ENCODE results near the gene SLC28A3.

Gene SLC28A3

DNA sequence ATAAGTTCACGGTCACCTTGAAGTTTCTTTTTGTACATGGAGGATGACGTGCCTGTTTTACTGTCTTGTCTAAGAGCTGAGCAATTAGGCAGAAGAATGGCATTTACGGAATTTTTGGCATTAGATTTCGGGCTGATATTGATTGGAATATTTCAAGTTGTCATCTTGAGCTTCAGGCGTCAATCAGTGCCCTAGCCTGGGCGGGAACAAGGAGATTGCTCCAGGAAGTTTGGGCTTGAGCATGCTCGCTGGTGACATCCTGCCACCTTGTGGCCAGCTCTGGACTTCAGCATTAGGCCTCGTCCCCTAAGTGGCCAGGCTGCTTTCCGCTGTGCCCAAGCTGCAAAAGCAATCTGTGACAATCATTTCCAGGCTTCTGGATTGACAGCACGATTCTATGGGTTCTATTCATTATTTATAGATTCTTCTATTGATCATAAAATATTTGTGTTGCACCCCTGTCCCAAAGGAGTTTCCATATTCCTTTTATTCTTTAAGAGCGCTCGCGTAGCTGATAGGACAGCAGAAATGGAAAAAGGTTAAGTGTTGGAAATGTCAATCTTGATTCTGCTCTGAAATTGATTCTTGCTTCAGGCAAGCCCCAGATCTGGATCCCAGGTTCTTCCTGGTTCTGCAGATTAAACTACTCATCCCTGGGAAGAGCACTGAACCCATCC lies 79.3 kb downstream of the SLC28A3 start:
- no peak overlapping the region for H3K4me3 ChIP-seq
- H3K27ac ChIP-seq, result no peak overlapping the region

DNA sequence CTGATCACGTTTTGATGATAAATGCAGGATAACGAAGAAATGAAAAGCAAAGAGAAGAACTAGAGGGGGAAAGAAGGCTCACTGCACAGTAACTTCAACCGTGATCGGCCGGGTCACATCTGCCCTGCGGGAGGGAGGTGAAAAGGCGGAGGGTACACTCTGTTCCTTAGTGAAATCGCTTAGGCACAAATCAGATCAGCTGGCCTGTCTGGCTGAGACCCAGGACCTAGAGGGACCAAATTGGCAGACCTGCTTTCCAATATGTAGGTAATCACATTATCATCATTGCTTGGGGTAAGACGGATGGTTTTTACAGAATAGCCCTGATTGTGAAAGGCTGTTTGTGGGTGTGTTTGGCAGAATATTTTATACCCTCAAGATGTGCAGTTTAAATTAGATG lies 82.2 kb downstream of the SLC28A3 start:
- Histone ChIP-seq H3K27ac (no peak overlapping the region), H3K4me3 (no peak overlapping the region)

DNA sequence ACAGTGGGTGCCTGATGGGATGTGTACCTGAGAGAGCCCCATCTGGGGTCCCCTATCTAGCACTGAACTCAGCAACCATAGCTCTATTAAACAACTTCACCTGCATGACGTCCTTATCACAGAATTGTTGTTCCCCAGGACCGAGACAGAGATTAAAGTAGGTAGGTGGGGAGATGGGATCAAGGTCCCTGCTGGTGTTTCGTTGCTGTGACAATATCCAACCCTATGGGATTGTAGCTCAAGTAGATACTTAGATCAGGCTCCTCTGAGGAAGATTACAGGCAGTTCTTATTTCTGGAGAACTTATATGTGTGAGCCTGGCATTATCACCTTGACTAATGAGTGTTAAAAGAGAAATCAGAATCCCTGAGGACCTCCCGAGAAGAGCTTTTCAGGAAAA lies 84.9 kb downstream of the SLC28A3 start:
- H3K4me3 ChIP-seq, result no peak overlapping the region
- H3K27ac ChIP-seq, result no peak overlapping the region

DNA sequence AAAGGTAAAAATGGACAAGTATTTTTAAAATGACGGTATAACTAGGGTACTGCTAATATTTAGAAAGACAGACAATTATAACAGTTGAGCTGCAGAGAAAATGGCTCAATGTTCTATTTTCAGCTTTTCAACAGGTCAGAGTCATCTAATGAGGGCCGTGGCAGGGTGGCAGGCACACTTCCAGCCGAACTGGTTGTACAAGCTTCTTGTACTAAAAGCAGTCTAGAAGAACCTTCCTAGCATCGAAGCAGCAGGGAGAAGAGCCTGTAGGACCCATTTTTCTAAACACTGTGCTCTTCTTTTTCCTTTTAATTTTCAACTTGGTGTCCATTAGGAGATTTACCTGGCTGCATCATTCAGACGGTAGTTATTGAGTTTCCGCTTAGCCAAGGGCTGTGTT lies 85.6 kb downstream of the SLC28A3 start:
- Histone ChIP-seq H3K4me3 (no peak overlapping the region), H3K27ac (no peak overlapping the region)

DNA sequence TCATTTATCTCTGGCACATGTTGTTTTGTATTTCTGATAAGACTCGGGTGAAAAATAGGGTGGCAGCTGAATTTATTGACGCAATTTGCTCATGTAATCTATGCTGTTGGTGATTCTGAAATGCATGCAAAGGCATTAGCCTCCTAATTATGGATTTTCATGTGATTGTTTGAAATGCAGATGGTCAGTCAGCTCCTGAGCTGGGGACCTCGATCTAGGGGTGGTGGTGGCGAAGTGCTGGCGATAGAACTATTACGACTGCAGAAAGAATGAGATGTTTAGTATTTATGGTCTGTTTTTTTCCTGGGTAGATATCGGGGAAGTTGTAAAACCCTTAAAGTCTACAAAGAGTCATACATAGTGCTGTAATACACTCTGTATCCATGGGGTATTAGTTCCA lies 88.6 kb downstream of the SLC28A3 start:
- Histone ChIP-seq H3K27ac (no peak overlapping the region), H3K4me3 (no peak overlapping the region)

DNA sequence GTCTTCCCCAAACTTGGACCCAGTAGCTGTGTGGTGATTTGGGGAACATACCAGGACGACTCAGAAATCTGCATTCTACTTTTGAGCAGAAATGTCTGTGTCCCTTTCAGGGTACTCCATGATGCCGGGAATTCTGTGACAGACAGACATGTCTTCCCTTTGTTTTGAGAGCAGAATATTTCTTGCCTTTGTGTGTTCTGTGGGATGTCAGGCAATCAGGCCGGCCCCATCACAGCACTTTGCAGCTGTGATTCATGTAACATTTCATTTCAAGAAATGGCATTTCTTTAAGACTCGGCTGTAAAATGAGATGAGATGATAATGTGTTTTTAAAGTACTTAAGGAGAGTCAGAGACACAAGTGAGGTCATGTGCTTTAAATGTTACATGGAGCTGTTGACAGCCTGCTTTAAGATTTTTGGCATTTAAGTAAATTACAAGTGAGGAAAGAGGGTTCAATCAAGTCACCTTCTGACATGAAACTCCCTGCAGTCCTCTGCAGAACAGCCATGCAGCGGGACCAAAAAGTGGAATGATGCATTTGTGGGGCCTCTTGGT lies 98.7 kb downstream of the SLC28A3 start:
- no peak overlapping the region for H3K4me3 ChIP-seq
- no peak overlapping the region for H3K27ac ChIP-seq

DNA sequence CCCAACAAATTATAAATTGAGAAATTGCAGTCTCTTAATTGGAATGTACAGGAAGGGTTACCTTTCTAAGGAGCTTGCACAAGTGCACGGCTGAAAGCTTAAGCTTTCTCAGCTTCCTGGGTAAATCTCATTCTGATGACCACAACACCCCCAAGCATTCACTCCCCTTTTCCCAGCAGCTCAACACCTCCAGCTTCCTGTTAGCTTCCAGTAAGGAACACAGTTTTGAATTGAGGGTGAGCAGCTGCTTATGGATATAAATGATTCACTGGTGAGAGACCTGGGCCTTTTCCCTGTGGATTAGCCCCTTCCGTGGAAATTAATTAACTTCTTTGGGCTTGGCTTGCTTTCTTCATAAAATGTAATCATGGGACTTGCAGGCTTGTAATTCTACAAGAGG lies 101.2 kb downstream of the SLC28A3 start:
- no peak overlapping the region for H3K27ac ChIP-seq

DNA sequence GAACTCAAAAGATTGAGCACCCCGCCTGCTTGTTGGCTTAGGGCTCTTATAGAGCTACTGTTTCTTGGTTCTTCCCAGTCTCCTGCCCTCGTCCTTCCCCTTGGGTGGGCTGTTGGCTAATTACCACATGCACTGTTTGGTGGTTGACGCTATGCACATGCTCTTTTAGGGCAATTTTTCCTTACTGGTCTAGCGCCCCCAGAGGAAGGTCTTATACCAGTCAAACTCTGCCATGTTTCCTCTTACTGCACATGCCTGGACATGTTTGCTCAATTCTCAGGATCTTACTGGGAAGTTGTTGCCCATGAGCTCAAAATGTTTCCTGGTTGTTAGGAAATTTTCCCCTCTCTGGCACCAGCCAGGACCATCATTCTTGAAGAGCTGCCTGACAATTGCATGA lies 101.9 kb downstream of the SLC28A3 start:
- H3K27ac ChIP-seq, result no peak overlapping the region

More for the DNA sequence above, 101.2 kb downstream of the SLC28A3 start:
- no peak overlapping the region for H3K4me3 ChIP-seq

DNA sequence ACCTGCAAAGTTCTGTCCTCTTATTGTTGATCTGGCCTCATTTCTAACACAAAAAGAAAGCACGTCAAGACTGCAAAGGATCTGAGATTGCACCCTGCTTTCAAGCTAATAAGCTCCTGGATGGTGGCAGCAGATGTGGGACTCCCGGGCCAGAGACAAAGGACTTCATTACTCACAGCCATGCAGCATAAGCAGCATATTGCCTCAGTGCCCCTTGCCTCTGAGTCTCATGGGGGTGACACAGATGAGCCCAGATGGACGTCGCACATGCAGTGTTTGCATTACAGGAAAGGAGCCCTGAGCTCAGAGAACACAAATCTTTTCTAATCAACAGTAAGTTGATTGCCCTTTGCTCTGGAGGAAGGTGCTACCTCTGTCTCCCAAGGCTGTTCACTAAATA lies 105.0 kb downstream of the SLC28A3 start:
- no peak overlapping the region for H3K27ac ChIP-seq
- H3K4me3 ChIP-seq, result no peak overlapping the region

More for the DNA sequence above, 101.9 kb downstream of the SLC28A3 start:
- no peak overlapping the region for H3K4me3 ChIP-seq

DNA sequence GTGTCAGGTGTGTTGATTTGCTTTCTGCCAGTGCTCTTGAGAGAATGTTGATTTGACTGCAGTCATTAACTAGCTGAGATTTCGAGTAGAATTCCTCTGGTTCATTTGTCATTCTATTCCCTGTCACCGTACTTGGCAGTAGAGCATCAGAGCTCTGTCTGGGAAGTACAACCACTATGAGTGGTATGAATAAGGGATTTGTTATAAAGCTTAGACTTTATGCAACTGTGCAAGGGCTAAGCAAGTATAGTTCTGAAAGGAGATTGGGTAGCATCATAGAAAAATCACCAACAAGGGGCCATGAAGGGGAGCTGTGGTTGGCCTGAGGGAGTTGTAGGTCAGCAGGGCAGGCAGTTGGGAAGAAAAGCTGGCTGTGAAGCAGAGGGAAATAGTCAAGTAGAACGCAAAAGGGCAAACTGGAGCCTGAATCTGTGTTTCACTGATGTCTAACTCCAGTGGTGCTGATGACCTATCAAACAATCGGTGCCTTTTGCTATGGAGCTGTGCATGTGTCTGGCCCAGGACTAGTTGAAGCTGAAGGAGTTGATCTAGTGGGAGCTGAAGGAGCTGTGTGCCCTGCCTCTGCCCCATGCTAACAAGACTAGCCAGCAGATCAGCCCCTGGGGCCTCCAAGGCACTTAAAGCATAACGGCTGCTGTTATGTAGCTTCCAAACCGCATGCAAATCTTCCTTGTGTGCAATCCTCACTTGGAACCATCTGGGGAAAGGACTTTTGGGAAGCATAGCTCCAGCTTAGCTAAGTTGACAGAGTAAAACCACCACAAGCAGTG lies 110.0 kb downstream of the SLC28A3 start:
- Histone ChIP-seq H3K27ac (peak overlapping the region in 2 of 21 experiments; percentile 15 to 18), H3K4me3 (no peak overlapping the region)

DNA sequence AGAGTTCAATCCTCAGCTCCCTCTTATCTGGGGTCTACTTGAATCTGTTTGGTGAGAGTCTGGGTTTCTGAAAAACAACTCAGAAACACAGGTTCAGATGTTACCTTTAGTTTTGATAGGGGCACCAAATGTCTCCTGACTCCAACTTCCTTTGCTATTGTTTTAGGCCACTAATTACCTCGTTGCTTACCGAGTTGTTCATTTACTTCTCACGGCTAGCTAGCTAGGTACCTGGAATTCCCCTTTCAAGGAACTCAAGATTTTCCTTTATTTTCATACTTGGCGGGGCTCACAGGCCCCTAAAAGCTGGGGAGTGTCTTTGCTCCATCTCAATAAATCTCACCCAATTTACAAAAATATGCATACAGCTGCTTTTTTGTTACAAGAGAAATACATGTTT lies 111.4 kb downstream of the SLC28A3 start:
- H3K4me3 ChIP-seq, result no peak overlapping the region
- H3K27ac ChIP-seq, result no peak overlapping the region

DNA sequence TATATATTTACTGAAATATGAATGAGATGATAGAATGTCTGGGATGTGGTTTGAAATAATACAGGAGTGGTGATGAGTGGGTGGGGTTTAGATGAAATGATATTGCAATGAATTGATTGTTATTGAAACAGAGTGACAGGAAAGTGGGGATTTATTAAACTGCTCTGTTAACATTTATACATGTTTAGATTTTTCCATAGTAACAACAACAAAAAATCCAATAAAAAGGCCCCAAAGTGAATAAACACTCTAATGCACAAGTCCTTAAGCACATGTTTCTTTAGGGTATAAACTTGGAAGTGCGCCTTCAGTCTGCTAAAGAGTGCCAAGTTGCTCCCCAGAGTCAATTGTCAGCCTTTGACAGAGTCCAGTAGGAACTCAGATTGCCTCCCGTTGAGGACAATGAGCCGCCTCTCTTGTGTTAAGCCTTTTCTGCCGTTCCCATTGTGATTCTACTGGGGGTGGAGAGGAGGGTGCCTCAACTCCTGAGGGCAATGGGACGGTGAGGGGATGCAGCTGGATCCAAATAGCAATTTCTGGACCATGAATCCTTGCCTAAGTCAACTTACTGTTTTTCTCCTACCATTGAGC lies 112.3 kb downstream of the SLC28A3 start:
- Histone ChIP-seq H3K4me3 (no peak overlapping the region), H3K27ac (no peak overlapping the region)

DNA sequence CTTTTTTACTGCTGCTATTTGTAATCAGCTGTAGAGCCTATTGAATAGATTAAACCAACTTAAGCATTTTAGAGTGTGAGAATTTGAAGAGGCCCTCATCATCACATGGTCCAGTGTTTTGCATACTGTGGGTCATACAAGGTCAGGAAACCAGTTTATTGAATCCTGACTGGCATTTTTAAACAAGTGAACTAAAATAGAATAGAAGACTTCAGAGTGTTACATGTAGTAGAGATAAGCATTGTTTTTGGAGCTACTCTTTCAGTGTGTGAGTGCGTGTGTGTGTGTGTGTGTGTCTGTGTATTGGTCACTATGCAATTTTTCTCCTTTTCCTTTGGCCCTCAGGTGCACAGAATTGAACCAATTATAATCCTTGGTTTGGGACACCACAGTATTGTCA lies 114.4 kb downstream of the SLC28A3 start:
- Histone ChIP-seq H3K4me3 (no peak overlapping the region), H3K27ac (no peak overlapping the region)

All from skin epidermis (tissue), 12 donors.